ENCODE data around the gene PXK. TPM values are rescaled to one million over a fixed set of nuclear protein-coding genes. Genes with fewer than 3 reads are reported as not detected.

The PXK gene
- total RNA-seq, 2 experiments from 2014 or later, result 22.2 to 24.0 TPM

DNA sequence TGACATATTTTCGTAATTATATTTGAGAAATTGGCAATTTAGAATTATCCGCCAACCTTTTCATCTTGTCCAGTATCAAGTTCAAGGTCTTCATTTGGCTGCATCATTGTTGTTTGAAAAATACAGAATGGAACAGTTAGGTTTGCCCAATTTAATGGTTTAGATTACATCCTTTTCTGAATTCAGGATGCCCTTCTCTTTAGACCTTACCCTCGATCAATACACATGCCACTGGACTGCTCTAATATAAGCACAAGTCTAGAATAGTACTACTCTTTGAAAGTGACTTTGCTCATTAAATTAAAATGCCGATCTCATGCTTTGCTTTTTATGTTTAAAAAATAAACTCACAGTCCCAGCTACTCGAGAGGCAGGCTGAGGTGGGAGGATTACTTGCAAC, 44.5 kb downstream of the PXK start:
- Mint-ChIP-seq H3K4me1 (no peaks in the 10 kb centered on the region), H3K27me3 (no peaks in the 10 kb centered on the region), H3K27ac (no peak overlapping the region), H3K9me3 (no peaks in the 10 kb centered on the region), H3K4me3 (no peak overlapping the region), H3K36me3 (no peaks in the 10 kb centered on the region)
- DNase-seq, result no peak

GRCh38 chr3:58377750-58378149, 45.1 kb downstream of the PXK start:
- Mint-ChIP-seq H3K27ac (no peak overlapping the region), H3K4me3 (no peak overlapping the region), H3K9me3 (no peaks in the 10 kb centered on the region), H3K27me3 (no peaks in the 10 kb centered on the region), H3K36me3 (no peaks in the 10 kb centered on the region), H3K4me1 (no peaks in the 10 kb centered on the region)
- DNase-seq, result no peak

DNA sequence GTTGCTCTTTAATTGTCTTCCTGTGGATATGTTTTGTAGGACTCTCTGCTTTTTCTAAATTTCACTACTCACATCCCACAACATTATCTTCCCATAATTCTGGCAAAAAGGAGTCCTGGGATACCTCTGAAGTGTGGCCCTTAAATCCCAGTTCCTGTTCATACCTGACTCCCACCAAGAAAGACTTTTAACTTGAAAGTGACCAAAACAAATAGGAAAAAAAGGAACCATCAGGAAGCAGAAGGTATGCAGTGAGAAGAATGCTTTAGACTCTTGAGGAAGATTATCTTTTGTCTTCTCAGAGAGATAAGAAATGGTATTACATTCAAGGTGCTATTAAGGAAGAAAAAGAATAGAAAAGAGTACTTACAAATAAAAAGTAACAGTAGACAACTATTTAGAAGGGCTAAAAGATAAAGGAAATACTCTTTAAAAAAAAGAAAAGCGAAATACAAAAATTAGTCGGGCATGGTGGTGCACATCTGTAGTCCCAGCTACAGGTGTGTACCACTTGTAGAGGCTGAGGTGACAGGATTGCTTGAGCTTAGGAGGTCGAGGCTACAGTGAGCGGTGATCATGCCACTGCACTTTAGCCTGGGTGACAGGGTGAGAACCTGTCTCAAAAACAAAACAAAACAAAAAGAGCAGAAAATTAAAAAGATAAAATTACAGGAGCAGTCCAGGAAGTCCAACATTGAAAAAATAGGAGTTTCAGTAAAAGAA, 46.8 kb downstream of the PXK start:
- Mint-ChIP-seq H3K9me3 (no peaks in the 10 kb centered on the region), H3K27ac (no peak overlapping the region), H3K4me1 (no peaks in the 10 kb centered on the region), H3K4me3 (no peak overlapping the region), H3K27me3 (no peaks in the 10 kb centered on the region), H3K36me3 (peaks cover 1% of the 10 kb centered on the region)
- DNase-seq, result no peak

GRCh38 chr3:58383476-58383875, 50.8 kb downstream of the PXK start:
- Mint-ChIP-seq H3K4me1 (no peaks in the 10 kb centered on the region), H3K36me3 (peaks cover 3% of the 10 kb centered on the region), H3K9me3 (no peaks in the 10 kb centered on the region), H3K4me3 (no peak overlapping the region), H3K27me3 (no peaks in the 10 kb centered on the region), H3K27ac (no peak overlapping the region)
- no peak for DNase-seq

GRCh38 chr3:58383904-58384303, 51.2 kb downstream of the PXK start:
- Mint-ChIP-seq H3K36me3 (peaks cover 3% of the 10 kb centered on the region), H3K9me3 (no peaks in the 10 kb centered on the region), H3K27me3 (no peaks in the 10 kb centered on the region)

DNA sequence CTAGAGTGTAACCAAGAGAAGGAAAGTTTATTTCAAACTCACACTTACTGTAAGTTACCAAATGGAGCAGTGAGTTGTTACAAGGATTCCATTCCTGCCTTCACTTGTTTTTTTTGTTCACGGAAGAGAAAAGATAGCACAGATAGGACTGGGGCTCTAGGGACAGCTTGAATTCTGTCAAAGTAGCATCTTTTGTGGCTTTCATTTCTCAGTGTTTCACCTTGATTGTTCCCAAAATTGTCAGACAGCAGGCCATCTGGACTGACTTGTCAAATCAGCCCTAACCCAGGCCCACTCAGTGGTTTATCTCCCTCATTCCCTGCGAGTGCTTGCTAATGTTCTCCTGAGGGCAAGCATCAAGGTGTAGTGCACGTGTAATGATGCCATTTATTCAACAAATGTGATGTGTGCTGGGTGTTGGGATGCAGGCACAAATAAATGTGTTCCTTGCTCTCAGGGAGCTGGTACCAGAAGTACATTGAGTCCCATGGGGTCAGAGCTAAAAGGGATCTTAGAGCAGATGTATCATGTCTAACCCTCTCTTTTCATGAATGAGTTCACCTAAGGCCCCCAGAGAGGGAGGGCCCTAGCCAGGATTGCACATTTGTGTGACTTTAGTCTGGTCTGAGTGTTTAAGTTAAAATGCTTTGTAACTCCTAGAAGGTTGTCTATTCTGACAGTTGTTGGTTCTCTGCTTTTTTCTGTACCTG, 51.8 kb downstream of the PXK start:
- no peaks in the 10 kb centered on the region for H3K9me3 Mint-ChIP-seq
- no peaks in the 10 kb centered on the region for H3K4me1 Mint-ChIP-seq
- no peak overlapping the region for H3K27ac Mint-ChIP-seq
- no peak for DNase-seq
- H3K27me3 Mint-ChIP-seq, result no peaks in the 10 kb centered on the region
- H3K36me3 Mint-ChIP-seq, result peaks cover 3% of the 10 kb centered on the region
- H3K4me3 Mint-ChIP-seq, result no peak overlapping the region

More at GRCh38 chr3:58383904-58384303, 51.2 kb downstream of the PXK start:
- no peak for DNase-seq
- H3K4me1 Mint-ChIP-seq, result no peaks in the 10 kb centered on the region
- H3K4me3 Mint-ChIP-seq, result no peak overlapping the region
- H3K27ac Mint-ChIP-seq, result no peak overlapping the region

GRCh38 chr3:58386626-58387365, 54.1 kb downstream of the PXK start:
- Mint-ChIP-seq H3K4me3 (no peak overlapping the region), H3K27ac (no peak overlapping the region), H3K9me3 (no peaks in the 10 kb centered on the region), H3K4me1 (no peaks in the 10 kb centered on the region), H3K27me3 (no peaks in the 10 kb centered on the region), H3K36me3 (peaks cover 6% of the 10 kb centered on the region)
- DNase-seq, result no peak

GRCh38 chr3:58387650-58388546, 55.2 kb downstream of the PXK start:
- Mint-ChIP-seq H3K27me3 (no peaks in the 10 kb centered on the region), H3K27ac (no peak overlapping the region), H3K36me3 (peaks cover 6% of the 10 kb centered on the region), H3K9me3 (no peaks in the 10 kb centered on the region), H3K4me3 (no peak overlapping the region), H3K4me1 (no peaks in the 10 kb centered on the region)
- DNase-seq, result no peak

- H3K36me3 Mint-ChIP-seq, result peaks cover 6% of the 10 kb centered on the region
- H3K9me3 Mint-ChIP-seq, result no peaks in the 10 kb centered on the region
- no peaks in the 10 kb centered on the region for H3K4me1 Mint-ChIP-seq
These were observed 55.9 kb downstream of the PXK start for GRCh38 chr3:58388550-58389091.

GRCh38 chr3:58391156-58391865, 58.6 kb downstream of the PXK start:
- no peaks in the 10 kb centered on the region for H3K27me3 Mint-ChIP-seq
- no peak overlapping the region for H3K4me3 Mint-ChIP-seq
- H3K9me3 Mint-ChIP-seq, result no peaks in the 10 kb centered on the region
- no peaks in the 10 kb centered on the region for H3K4me1 Mint-ChIP-seq
- H3K27ac Mint-ChIP-seq, result no peak overlapping the region
- DNase-seq, result no peak
- H3K36me3 Mint-ChIP-seq, result peaks cover 3% of the 10 kb centered on the region

More at GRCh38 chr3:58388550-58389091, 55.9 kb downstream of the PXK start:
- Mint-ChIP-seq H3K4me3 (no peak overlapping the region), H3K27me3 (no peaks in the 10 kb centered on the region), H3K27ac (no peak overlapping the region)
- DNase-seq, result no peak

DNA sequence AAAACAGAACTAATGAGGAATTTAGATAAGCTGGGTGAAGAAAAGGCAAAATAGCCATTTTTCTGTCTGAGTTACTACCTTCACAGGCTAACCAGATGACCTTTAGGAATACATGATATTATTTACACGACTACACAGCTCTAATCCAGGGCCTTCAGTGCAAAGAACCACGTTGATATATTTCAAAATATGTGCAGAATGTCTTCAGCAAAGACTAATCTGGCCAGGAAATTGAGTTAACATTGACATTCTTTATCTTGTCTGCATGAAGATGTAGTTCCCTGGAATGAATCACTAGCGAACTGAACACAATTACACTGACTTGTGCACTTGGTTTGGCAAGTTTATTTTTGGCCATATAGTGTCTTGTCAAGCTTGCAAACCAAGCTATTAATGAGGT, 59.5 kb downstream of the PXK start:
- peaks cover 3% of the 10 kb centered on the region for H3K36me3 Mint-ChIP-seq
- H3K27me3 Mint-ChIP-seq, result no peaks in the 10 kb centered on the region
- no peaks in the 10 kb centered on the region for H3K4me1 Mint-ChIP-seq
- DNase-seq, result no peak
- H3K9me3 Mint-ChIP-seq, result no peaks in the 10 kb centered on the region
- no peak overlapping the region for H3K4me3 Mint-ChIP-seq
- no peak overlapping the region for H3K27ac Mint-ChIP-seq

- Mint-ChIP-seq H3K27me3 (no peaks in the 10 kb centered on the region), H3K27ac (no peak overlapping the region), H3K4me3 (no peak overlapping the region), H3K9me3 (no peaks in the 10 kb centered on the region), H3K4me1 (no peaks in the 10 kb centered on the region), H3K36me3 (peaks cover 3% of the 10 kb centered on the region)
- no peak for DNase-seq
These were observed 61.6 kb downstream of the PXK start for GRCh38 chr3:58394339-58394738.

DNA sequence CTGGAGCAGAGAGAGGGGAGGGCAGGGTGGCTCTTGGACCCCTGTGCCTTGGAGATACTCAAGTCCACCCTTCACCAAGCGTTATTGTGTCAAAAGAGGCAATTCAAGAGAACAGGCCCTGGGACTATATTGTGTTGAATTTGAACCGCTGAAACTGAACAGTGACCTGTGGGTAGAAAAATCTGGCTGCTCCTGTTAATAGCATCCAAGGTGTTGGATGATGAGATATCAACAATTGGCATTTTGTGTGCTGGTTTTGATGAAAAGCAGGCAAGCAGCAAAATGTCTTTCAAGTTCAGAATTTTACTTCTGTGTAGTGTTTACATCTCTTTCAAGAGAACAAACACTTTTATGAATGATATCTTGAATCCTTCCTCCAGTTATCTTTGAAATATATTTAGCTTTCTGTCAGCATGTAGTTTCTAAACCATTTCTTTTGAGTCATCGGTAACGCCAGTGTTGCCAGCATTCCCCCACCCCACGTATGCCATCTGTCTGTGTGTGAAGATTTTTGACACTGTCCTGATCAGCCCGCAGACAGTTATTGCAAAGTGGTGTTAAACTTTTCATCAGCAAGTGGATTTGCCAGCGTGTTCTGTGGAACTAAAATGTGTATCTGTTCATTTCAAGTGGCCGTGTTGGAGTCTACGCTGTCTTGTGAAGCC, 66.1 kb downstream of the PXK start:
- Mint-ChIP-seq H3K9me3 (no peaks in the 10 kb centered on the region), H3K4me1 (peaks cover 2% of the 10 kb centered on the region), H3K27ac (no peak overlapping the region), H3K36me3 (no peaks in the 10 kb centered on the region), H3K4me3 (no peak overlapping the region), H3K27me3 (no peaks in the 10 kb centered on the region)
- no peak for DNase-seq

Data from activated naive CD8-positive, alpha-beta T cell treated with anti-CD3 and anti-CD28 coated beads for 36 hours (primary cell).